RWPE2 (cell line): ENCODE results near the gene TMEM207.

Experiments used
- ATAC-seq: fragments of 200-7000 bp; cut with Tn5 transposase; 3 replicates; pipeline ENCODE4 v1.9.1; 2021; ENCODE audit warnings: low read depth
- DNase-seq: peaks from one replicate; pipeline ENCODE4 v3.0.0-alpha.2; 2020; ENCODE audit warnings: low spot score
- H3K27ac ChIP-seq: fragments of 450-650 bp; 2 replicates; pipeline ENCODE4 v1.5.1; 2017; ENCODE audit warnings: mild to moderate bottlenecking; ENCODE audit not compliant: poor library complexity, severe bottlenecking
- H3K27me3 ChIP-seq: fragments of 250-450 bp; sonication (Bioruptor Pico); 2 replicates; pipeline ENCODE4 v1.5.1; 2021; ENCODE audit warnings: mild to moderate bottlenecking, moderate library complexity; ENCODE audit not compliant: insufficient read depth, poor library complexity, severe bottlenecking
- H3K36me3 ChIP-seq: fragments of 250-450 bp; sonication (Bioruptor Pico); 2 replicates; pipeline ENCODE4 v1.5.1; 2020; ENCODE audit warnings: low read depth, mild to moderate bottlenecking, moderate library complexity
- H3K4me1 ChIP-seq: fragments of 250-450 bp; sonication (Bioruptor Pico); 2 replicates; pipeline ENCODE4 v1.5.1; 2021; ENCODE audit warnings: mild to moderate bottlenecking, moderate library complexity; ENCODE audit not compliant: insufficient read depth, poor library complexity, severe bottlenecking
- H3K4me3 ChIP-seq: fragments of 250-450 bp; sonication (Bioruptor Pico); 2 replicates; pipeline ENCODE4 v1.5.1; 2021; ENCODE audit warnings: mild to moderate bottlenecking, moderate library complexity; ENCODE audit not compliant: severe bottlenecking
- H3K9me3 ChIP-seq: fragments of 250-450 bp; sonication (Bioruptor Pico); 2 replicates; pipeline ENCODE4 v1.5.1; 2021; ENCODE audit warnings: mild to moderate bottlenecking, moderate library complexity; ENCODE audit not compliant: severe bottlenecking
- TF ChIP-seq, protein P1 (sequence below): fragments of 450-650 bp; IDR thresholded peaks from one replicate; pipeline ENCODE4 v1.5.1; 2017; ENCODE audit warnings: mild to moderate bottlenecking, moderate library complexity; ENCODE audit not compliant: poor library complexity, severe bottlenecking

TMEM207 gene

GRCh38 chr3:190432216-190432615 lies 17.5 kb downstream of the TMEM207 start:
- peak; percentile 61; the same call in 1 of the 3 replicates for ATAC-seq
- Histone ChIP-seq H3K9me3 (peaks cover 3% of the 10 kb centered on the region), H3K36me3 (no peaks in the 10 kb centered on the region), H3K27ac (peak overlapping the region; percentile 40), H3K27me3 (no peaks in the 10 kb centered on the region), H3K4me3 (no peak overlapping the region), H3K4me1 (peaks cover 24% of the 10 kb centered on the region)
- no peak for DNase-seq
- TF ChIP-seq, protein P1, sequence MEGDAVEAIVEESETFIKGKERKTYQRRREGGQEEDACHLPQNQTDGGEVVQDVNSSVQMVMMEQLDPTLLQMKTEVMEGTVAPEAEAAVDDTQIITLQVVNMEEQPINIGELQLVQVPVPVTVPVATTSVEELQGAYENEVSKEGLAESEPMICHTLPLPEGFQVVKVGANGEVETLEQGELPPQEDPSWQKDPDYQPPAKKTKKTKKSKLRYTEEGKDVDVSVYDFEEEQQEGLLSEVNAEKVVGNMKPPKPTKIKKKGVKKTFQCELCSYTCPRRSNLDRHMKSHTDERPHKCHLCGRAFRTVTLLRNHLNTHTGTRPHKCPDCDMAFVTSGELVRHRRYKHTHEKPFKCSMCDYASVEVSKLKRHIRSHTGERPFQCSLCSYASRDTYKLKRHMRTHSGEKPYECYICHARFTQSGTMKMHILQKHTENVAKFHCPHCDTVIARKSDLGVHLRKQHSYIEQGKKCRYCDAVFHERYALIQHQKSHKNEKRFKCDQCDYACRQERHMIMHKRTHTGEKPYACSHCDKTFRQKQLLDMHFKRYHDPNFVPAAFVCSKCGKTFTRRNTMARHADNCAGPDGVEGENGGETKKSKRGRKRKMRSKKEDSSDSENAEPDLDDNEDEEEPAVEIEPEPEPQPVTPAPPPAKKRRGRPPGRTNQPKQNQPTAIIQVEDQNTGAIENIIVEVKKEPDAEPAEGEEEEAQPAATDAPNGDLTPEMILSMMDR = no peak

- Histone ChIP-seq H3K36me3 (no peaks in the 10 kb centered on the region), H3K4me3 (no peak overlapping the region), H3K9me3 (peaks cover 3% of the 10 kb centered on the region), H3K4me1 (peaks cover 23% of the 10 kb centered on the region), H3K27me3 (no peaks in the 10 kb centered on the region), H3K27ac (no peak overlapping the region)
- no peak for DNase-seq
- ATAC-seq = no peak
- TF ChIP-seq, protein P1 = no peak
These were observed 18.8 kb downstream of the TMEM207 start for GRCh38 chr3:190430906-190431305.

GRCh38 chr3:190429681-190430080 lies 20.0 kb downstream of the TMEM207 start:
- Histone ChIP-seq H3K9me3 (peaks cover 3% of the 10 kb centered on the region), H3K27ac (no peak overlapping the region), H3K36me3 (no peaks in the 10 kb centered on the region), H3K27me3 (no peaks in the 10 kb centered on the region), H3K4me1 (peaks cover 17% of the 10 kb centered on the region), H3K4me3 (no peak overlapping the region)
- ATAC-seq (no peak), DNase-seq (no peak)
- TF ChIP-seq, protein P1 = no peak

- TF ChIP-seq, protein P1 = no peak
- no peaks in the 10 kb centered on the region for H3K9me3 ChIP-seq
- H3K4me1 ChIP-seq = peaks cover 9% of the 10 kb centered on the region
- no peak overlapping the region for H3K4me3 ChIP-seq
- DNase-seq (no peak), ATAC-seq (no peak)
- no peaks in the 10 kb centered on the region for H3K36me3 ChIP-seq
- no peak overlapping the region for H3K27ac ChIP-seq
- no peaks in the 10 kb centered on the region for H3K27me3 ChIP-seq
These were observed 22.7 kb downstream of the TMEM207 start for GRCh38 chr3:190426806-190427507.

DNA sequence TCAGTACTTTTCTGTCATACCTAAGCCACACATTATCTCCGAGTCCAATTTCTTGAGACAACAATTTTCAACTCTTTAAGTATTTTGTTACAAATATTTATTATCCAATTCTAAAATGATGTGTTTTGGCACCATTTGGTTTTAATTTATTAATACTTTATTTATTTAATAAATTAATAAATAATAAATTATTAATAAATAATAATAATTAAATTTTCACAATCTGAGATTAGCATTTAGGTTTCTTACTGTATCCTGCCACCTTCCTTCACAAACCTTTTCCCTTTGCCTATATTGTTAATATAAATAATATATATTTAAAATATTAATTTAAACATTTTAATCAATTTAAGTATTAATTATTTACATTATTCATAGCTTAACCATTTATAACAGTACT lies 23.9 kb downstream of the TMEM207 start:
- ATAC-seq = no peak
- Histone ChIP-seq H3K9me3 (no peaks in the 10 kb centered on the region), H3K4me3 (no peak overlapping the region), H3K27ac (no peak overlapping the region), H3K27me3 (no peaks in the 10 kb centered on the region), H3K36me3 (no peaks in the 10 kb centered on the region), H3K4me1 (peaks cover 1% of the 10 kb centered on the region)
- DNase-seq = no peak
- TF ChIP-seq, protein P1 = no peak
